Activated CD8-positive, alpha-beta T cell treated with anti-CD3 and anti-CD28 coated beads, Interleukin-2, amount 10 ng/mL, durations not matched to agents 7 days and 5 days (primary cell): Measurements from ENCODE around the gene ZSCAN9. TPM values are rescaled to one million over a fixed set of nuclear protein-coding genes. Genes with fewer than 3 reads are reported as not detected.

ENCODE experiments used
- ATAC-seq: fragments of 150-1000 bp; cut with Tn5 transposase; one replicate; pipeline ENCODE4 v1.10.0; 2021; ENCODE audit warnings: moderate library complexity
- CTCF ChIA-PET: fragments of 350-600 bp; sonication (Branson Sonifier 250); formaldehyde crosslinking; loops from one replicate; lab custom pipeline; 2021; ENCODE audit warnings: antibody characterized with exemption; lab: Charles Lee
- POLR2A ChIA-PET: fragments of 350-600 bp; sonication (Branson Sonifier 250); formaldehyde crosslinking; loops from one replicate; lab custom pipeline; 2021; ENCODE audit warnings: antibody characterized with exemption; lab: Charles Lee
- DNase-seq: peaks from one replicate; pipeline ENCODE4 v3.0.0-alpha.2; 2020
- H3K27ac Mint-ChIP-seq: one replicate; pipeline ENCODE4 v1.8.0; 2021; ENCODE audit warnings: mild to moderate bottlenecking, mixed read lengths
- H3K27me3 Mint-ChIP-seq: one replicate; pipeline ENCODE4 v1.8.0; 2021; ENCODE audit warnings: low read depth, mixed read lengths
- H3K36me3 Mint-ChIP-seq: one replicate; pipeline ENCODE4 v1.8.0; 2021; ENCODE audit warnings: low read depth, mixed read lengths
- H3K4me1 Mint-ChIP-seq: one replicate; pipeline ENCODE4 v1.8.0; 2021; ENCODE audit warnings: low read depth, mixed read lengths
- H3K4me3 Mint-ChIP-seq: one replicate; pipeline ENCODE4 v1.8.0; 2021; ENCODE audit warnings: mild to moderate bottlenecking, mixed read lengths
- H3K9me3 Mint-ChIP-seq: one replicate; pipeline ENCODE4 v1.8.0; 2022; ENCODE audit warnings: mixed read lengths; ENCODE audit not compliant: insufficient read depth
- total RNA-seq, 2 experiments: library from RNA; stranded (reverse); gene quantifications; one replicate each; pipeline ENCODE4 v1.2.3, GENCODE V29; 2021

ZSCAN9 gene
- total RNA-seq, 2 experiments from 2014 or later = 4.1 to 4.5 TPM

GRCh38 chr6:28277746-28278145 lies 52.7 kb downstream of the ZSCAN9 start:
- Mint-ChIP-seq H3K27me3 (peaks cover 6% of the 10 kb centered on the region), H3K9me3 (no peaks in the 10 kb centered on the region), H3K36me3 (peaks cover 42% of the 10 kb centered on the region), H3K4me1 (peaks cover 24% of the 10 kb centered on the region), H3K4me3 (no peak overlapping the region), H3K27ac (no peak overlapping the region)
- CTCF ChIA-PET = no interaction called here
- ATAC-seq (no peak), DNase-seq (no peak)
- POLR2A ChIA-PET = no interaction called here

GRCh38 chr6:28280595-28281287 lies 55.7 kb downstream of the ZSCAN9 start:
- CTCF ChIA-PET = interaction anchor here (0.6 to 2.5 kb wide), 6 partner anchors 14 to 385 kb away, joined by 3 to 17 read pairs (median 4); partner anchors contain the start of genes ZKSCAN4 and ZSCAN26
- Mint-ChIP-seq H3K4me1 (peaks cover 17% of the 10 kb centered on the region), H3K27me3 (peaks cover 6% of the 10 kb centered on the region), H3K4me3 (peak overlapping the region; percentile 86), H3K27ac (no peak overlapping the region), H3K36me3 (peaks cover 41% of the 10 kb centered on the region), H3K9me3 (no peaks in the 10 kb centered on the region)
- ATAC-seq = no peak
- POLR2A ChIA-PET = interaction anchor here (0.9 to 1.0 kb wide), 2 partner anchors 12 to 14 kb away, joined by 3 to 8 read pairs; partner anchors contain the start of gene ZSCAN26
- no peak for DNase-seq

- no peaks in the 10 kb centered on the region for H3K9me3 Mint-ChIP-seq
- CTCF ChIA-PET = interaction anchor here (0.6 to 2.5 kb wide), 5 partner anchors 15 to 386 kb away, joined by 3 to 17 read pairs (median 4); partner anchors contain the start of genes ZKSCAN4 and ZSCAN26
- ATAC-seq (peak; percentile 98), DNase-seq (peak; percentile 70)
- peak within 1 kb of the TSS; percentile 18 for H3K27ac Mint-ChIP-seq
- H3K27me3 Mint-ChIP-seq = peaks cover 6% of the 10 kb centered on the region
- peak within 1 kb of the TSS; percentile 86 for H3K4me3 Mint-ChIP-seq
- POLR2A ChIA-PET = interaction anchor here (0.6 to 1.0 kb wide), 4 partner anchors 13 to 204 kb away, joined by 3 to 8 read pairs (median 3); partner anchors contain the start of gene ZSCAN26
- peaks cover 17% of the 10 kb centered on the region for H3K4me1 Mint-ChIP-seq
- H3K36me3 Mint-ChIP-seq = peaks cover 36% of the 10 kb centered on the region
These were observed 56.4 kb downstream of the ZSCAN9 start, which contains the start of gene PGBD1 for GRCh38 chr6:28281288-28282064. Gene PGBD1, plus strand, starts transcription at chr6:28281572. Its CDS starts 2,242 bp downstream, at chr6:28283814.

GRCh38 chr6:28282926-28283325 lies 57.9 kb downstream of the ZSCAN9 start:
- CTCF ChIA-PET = interaction anchor here (0.8 to 1.8 kb wide), 4 partner anchors 23 to 114 kb away, joined by 3 to 7 read pairs (median 3); no protein-coding TSS in a partner anchor
- peaks cover 6% of the 10 kb centered on the region for H3K27me3 Mint-ChIP-seq
- H3K4me1 Mint-ChIP-seq = peaks cover 17% of the 10 kb centered on the region
- POLR2A ChIA-PET = interaction anchor here (0.6 to 1.6 kb wide), 3 partner anchors 9 to 52 kb away, joined by 3 to 4 read pairs (median 3); no protein-coding TSS in a partner anchor
- H3K4me3 Mint-ChIP-seq = no peak overlapping the region
- no peak overlapping the region for H3K27ac Mint-ChIP-seq
- H3K9me3 Mint-ChIP-seq = no peaks in the 10 kb centered on the region
- DNase-seq (no peak), ATAC-seq (no peak)
- peaks cover 39% of the 10 kb centered on the region for H3K36me3 Mint-ChIP-seq

Other genes with a start within 250 kb of the ZSCAN9 start
- under 1 TPM; 0.84 to 0.97 TPM for gene ZNF165, start 144.7 kb upstream of the ZSCAN9 start, total RNA-seq
- 1 to 10 TPM; 2.9 to 4.5 TPM for gene ZSCAN16, start 100.7 kb upstream of the ZSCAN9 start, total RNA-seq
- 10 to 100 TPM; 17.6 to 18.7 TPM for gene ZKSCAN8, start 83.4 kb upstream of the ZSCAN9 start, total RNA-seq
- 1 to 10 TPM; 6.9 to 7.7 TPM for gene ZKSCAN4, start 27.0 kb downstream of the ZSCAN9 start, total RNA-seq
- not detected for gene NKAPL, start 34.0 kb downstream of the ZSCAN9 start, total RNA-seq
- 1 to 10 TPM; 6.7 to 9.7 TPM for gene ZSCAN26, start 41.9 kb downstream of the ZSCAN9 start, total RNA-seq
- 1 to 10 TPM; 3.6 to 4.0 TPM for gene PGBD1, start 56.3 kb downstream of the ZSCAN9 start, total RNA-seq
- gene ZSCAN31, start 110.9 kb downstream of the ZSCAN9 start, total RNA-seq = under 1 TPM; 0.68 to 0.78 TPM
- gene ZKSCAN3, start 124.7 kb downstream of the ZSCAN9 start, total RNA-seq = 1 to 10 TPM; 4.6 to 5.0 TPM
- gene ZSCAN12, start 174.5 kb downstream of the ZSCAN9 start, total RNA-seq = 10 to 100 TPM; 10.8 to 11.4 TPM
- under 1 TPM; 0.79 to 0.83 TPM for gene ZSCAN23, start 218.2 kb downstream of the ZSCAN9 start, total RNA-seq